ENCODE results near the gene PALM2AKAP2.
"Not testable (repeated sequence)": the region's sequence is repeated elsewhere in the genome, so short reads cannot be mapped to it uniquely, and the experiment has no call there.

PALM2AKAP2 gene

DNA sequence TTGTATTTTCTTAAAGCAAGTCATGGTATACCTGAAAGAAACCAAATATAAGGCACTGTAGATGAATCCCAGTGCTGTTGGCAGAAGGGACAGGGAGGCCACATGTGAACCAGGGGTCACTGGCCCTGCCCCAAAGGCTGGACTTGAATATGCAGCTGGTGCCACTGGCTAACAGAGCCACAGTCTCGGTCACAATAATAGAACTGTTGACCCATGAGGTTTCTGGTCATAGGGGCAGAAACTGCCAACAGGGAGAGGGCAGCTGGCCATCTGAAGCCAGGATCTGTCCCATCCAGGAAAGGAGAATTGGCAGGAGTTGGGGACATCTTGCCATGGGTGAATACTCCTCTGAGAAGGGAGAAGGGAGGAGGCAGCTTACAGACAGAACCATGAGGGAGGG, 31.9 kb downstream of the PALM2AKAP2 start:
- no peak for DNase-seq

DNA sequence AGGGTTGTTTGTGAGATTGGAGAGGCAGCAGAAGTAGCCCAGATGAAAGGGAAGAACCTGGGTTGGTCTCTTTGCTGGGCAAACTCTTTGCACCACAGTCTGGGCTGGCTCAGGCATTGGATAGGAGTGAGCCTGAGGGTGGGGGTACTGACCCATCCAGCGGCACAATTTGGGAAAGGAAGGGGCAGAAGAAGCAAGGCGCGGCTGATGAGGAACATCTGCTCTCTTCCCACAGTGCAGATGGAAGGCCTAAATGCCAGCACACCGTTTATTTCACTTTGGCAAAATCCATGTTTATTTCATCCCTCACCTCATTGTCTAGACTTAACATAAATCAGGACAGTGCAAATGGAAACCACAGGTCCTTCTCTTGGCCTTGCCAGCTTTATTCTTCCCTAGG, 32.3 kb downstream of the PALM2AKAP2 start:
- DNase-seq = no peak

- no peak for DNase-seq
Observed at GRCh38 chr9:109812818-109813281, 32.9 kb downstream of the PALM2AKAP2 start.

DNA sequence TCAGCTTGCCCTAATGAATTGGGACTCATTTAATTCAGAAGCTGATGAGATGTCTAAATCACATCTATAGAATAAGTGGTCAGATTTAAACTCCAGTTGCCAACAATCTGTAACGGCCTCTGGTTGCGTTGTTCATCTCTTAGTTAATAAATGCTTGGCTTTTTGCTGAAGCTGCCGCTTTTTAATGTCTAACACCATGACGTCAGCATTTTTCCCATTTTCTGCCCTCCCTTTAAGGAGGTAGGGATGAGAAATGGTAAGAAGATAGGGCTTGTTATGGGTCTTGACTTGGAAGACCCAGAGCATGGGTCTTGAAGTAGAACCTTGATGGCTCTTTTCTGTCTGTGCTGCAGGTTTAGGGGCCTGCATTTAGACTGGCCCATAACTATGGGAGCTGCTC, 33.3 kb downstream of the PALM2AKAP2 start:
- no peak for DNase-seq

DNA sequence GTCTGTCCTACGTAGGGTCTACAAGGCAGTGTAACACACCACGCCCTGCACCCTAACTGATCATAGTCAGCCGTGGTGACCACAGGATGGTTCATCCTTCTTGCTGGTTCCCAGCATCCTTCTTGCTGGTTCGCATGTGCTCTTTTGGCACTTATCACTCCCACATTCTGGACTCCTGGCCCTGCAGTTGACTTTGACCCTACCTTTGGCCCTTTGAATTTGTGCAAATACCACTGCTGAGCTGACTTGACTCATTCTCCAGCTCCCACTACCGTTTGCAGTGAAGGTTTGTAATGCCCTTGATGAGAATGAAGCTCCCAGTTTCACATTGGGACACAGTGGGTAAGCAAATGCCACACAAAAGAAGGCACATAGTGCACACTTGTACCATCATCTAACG, 33.8 kb downstream of the PALM2AKAP2 start:
- DNase-seq = no peak

DNA sequence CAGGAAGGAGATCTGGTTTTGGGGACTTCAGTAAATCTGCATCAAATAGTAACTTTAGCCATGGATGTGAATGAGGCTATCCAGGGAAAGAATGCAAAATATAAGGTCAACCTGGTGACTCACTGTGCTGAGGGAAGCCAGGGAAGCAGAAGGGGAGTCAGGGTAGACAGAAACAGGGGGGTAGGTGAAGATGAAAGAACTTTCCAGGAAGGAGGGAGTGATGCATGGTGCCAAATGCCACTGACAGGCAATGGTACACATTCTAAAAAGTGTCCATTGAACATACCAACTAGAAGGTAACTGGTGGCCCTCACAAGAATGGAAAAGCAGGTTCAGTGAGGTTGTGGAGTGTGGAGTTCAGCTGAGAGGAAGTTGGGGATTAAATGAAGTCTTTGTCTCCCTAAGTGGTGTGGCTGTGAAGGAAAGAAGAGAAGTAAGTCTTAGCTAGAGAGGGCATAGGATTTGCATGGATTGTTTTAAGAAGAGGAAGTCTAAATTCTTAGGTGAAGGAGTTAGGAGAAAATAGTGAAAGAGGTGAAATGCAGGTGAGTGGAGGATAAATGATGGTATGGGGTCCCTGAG, 35.5 kb downstream of the PALM2AKAP2 start:
- no peak for DNase-seq

GRCh38 chr9:109816490-109816889, 36.5 kb downstream of the PALM2AKAP2 start:
- DNase-seq = no peak

DNA sequence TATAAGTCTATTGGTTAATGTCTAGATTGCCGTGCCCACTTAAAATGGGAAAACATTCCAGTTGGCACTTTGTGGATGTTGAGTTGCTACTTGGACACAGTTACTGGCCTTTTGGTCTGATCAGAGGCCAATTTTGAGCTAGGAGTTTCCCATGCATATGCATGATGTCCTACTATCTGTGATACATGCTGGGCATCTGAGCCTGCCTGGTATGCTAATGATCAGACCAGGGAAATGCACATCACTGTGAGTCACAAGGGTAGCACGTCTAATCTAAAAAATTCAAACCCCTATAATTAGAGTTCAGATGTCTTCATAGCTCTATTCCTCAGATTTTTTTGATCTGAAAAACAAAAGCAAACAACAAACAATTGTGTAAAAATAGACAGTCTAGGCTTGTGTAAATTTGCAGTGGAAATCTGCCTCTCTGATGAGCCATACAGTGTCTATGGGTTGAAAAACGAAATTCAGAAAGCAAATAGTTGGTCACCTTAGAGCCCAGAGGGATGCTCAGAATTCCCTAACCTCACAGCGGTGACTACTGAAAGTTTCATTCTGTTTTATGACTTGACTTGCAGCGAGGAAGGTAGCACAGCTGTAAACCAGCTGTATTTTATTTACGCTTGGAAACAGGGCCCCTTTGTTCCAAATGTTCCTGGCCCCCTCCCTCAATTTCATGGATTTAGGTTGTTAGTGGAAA, 37.3 kb downstream of the PALM2AKAP2 start:
- DNase-seq = no peak

DNA sequence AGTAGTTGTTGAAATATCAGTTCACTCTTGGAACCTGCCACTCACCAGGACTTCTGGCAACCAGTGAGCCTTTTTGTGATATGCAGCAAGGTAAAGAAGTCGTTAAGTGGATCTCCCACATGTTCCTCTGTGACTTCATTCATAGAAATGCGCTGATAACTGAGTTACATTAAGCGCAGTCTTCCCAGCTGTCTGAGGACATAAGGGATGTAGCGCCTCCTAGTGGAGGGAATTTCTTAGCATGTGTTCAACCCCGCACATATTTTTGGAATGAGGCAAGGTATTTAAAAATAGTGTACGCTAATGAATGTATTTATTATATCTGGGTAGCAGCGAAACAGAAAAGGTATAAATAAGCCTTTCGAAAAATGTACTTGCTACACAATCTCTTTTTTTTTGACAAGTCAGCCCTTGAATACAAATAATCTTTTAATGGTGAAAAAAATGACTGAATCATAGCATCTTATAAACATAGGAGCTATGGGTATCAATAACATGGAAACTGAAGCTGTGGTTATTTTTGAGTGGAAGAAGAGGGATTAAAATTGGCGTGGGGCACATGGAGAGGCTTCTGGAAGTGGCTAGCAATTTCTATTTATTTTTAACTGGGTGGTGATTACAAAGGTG, 38.0 kb downstream of the PALM2AKAP2 start:
- DNase-seq = peak; percentile 75

DNA sequence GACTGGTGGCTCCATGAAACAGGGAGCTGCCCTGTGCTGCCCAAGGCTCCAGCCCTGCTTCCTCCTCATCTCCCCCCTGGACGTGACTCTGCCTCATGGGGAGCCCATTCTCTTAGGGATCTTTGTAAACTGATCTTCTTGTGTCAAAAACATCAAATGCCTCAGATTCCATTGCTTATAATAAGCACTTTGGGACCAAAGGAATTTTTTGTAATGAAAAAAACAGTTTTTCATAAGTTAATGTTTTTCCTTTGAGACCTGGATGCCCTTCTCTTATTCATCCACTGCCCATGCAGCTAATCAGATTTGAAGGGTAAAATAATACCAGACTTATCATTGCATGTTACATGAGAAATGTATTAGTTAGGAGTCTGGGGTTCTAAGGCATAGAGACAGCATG, 41.7 kb downstream of the PALM2AKAP2 start:
- no peak for DNase-seq

GRCh38 chr9:109825383-109825782, 45.4 kb downstream of the PALM2AKAP2 start:
- not testable (repeated sequence) for DNase-seq

GRCh38 chr9:109826559-109826958, 46.6 kb downstream of the PALM2AKAP2 start:
- no peak for DNase-seq

DNA sequence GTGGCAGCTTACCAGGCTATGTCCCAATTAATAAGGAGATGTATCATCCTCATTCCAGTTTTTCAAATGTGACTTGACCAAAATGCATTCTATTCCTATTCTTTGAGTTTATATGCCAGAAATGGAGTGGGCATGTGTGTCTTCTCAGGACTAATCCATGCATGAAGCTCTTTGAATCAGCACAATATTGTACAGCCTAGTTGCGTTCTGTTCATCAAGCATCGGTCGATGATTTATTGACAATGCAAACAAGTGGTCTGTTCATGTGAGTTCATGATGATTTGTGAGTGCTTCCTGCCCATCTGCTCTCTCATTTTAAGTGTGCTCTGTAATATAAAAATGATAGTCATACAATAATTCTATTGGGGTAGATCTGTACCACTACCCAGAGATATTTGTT, 48.3 kb downstream of the PALM2AKAP2 start:
- no peak for DNase-seq

Data from COR-L47 (cell line).